ENCODE measurements around the gene CD9. TPM values are rescaled to one million over a fixed set of nuclear protein-coding genes. Genes with fewer than 3 reads are reported as not detected.
"Not testable (repeated sequence)": the region's sequence is repeated elsewhere in the genome, so short reads cannot be mapped to it uniquely, and the experiment has no call there.

CD9 gene
- total RNA-seq, 1 experiment from 2014 or later, result 164 TPM

DNA sequence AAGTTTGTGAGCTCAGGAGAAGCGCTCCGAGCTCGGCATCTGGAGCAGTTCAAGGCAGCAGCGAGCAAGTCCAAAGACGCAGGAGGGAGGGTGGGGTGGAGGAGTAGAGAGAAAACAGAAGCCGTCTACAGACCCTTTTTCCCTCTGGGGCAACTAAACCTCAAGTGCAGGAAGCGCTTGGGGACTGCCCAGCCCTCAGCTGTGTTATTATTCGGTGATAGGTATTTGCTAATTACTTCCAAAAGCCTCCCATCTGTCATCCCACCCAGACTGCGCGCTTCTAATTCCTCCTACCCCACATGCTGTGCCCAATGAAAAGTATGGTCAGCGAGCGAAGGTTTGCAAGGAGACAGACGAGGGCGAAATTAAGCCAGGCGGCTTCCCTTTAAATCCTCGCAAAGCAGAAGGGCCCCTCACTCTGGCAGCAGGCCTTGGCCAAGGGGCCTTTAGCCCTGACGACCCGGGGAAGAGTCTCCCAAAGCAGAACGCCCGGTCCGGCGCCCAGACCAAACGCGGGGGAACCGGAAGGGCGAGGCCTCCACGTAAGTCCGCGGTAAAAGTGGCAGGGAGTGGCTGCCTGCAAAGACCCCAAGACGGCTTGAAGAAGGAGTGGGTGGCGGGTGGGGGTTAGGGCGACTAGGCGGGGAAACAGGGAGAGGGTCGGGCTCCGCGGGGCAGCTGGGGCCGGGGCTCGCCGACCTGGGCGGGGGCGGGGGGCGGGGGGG is 507 bp upstream of the CD9 start:
- DNase-seq (ENCODE audit: low spot score), result no peak

DNA sequence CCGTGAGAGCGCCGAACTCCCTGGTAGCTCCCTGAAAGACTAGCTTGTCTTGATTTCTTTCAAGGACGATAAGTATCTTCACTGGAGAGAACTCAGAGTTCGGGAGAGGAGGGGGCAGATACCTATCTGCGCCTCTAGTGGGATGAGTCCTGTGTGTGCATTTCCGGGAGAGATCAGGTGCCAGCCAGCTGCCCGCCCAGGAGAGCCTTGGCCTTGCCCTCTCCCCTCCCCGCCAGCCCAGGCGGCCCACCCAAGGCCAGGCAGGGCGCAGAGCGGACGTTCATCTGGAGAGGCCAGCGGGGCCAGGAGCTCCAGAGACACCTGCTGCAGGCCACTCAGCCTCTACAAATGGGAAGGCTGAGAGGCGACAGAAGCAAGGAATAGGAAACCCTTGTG is 1.0 kb downstream of the CD9 start:
- DNase-seq (ENCODE audit: low spot score), result peak; percentile 83

DNA sequence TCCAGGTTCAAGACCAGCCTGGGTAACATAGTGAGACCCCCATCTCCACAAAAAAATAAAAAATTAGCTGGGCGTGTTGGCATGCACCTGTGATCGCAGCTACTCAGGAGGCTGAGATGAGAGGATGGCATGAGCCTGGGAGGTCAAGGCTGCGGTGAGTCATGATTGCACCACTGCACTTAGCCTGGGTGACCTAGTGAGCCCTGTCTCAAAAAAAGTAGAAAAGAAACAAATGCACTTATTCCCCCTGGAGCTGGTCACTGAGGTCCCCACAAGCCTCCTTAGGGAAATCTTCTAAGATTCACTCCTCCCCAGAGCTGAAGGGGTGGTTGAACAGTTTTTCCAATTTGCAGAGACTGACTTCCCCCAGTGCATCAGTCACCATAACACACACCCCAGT is 1.6 kb downstream of the CD9 start:
- DNase-seq (ENCODE audit: low spot score), result no peak

DNA sequence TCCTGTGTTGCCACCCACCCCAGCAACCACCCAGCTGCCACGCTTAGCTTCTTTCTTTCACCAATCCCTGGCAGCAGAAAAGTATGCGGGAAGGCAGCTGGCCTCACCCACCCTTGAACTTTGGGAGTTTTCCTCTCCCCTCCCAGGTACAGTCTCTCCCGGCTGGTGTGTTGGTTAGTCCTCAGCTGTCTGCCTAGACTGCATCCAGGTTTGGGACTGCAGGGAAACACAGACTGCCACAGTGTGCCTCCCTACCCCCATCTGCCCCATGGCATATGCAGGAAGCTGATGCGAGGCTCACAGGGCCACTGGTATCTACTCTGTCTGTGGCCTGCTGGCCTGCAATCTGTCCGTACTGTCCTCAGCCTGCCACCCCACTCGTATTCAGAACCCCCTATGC is 2.1 kb downstream of the CD9 start:
- no peak for DNase-seq (ENCODE audit: low spot score)

DNA sequence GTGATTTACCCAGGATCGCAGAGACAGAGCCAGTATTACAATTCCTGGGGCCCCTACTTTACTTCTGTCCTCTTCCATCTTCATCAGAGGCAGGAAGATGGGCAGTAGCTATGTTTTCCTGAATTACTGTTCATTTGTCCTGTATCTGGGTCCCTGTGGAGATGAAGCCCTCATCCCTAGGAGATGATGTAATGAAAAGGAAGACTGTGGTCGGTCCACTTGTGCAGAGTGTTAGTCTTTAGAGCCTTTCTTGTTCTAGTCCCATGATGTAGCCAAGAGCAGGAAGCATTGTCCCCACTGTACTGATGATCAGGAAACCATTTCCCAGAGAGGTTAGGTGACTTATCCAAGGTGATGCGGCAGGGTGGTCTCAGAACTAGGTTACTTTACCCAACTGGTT is 2.6 kb downstream of the CD9 start:
- no peak for DNase-seq (ENCODE audit: low spot score)

GRCh38 chr12:6203601-6204000 is 3.4 kb downstream of the CD9 start:
- no peak for DNase-seq (ENCODE audit: low spot score)

DNA sequence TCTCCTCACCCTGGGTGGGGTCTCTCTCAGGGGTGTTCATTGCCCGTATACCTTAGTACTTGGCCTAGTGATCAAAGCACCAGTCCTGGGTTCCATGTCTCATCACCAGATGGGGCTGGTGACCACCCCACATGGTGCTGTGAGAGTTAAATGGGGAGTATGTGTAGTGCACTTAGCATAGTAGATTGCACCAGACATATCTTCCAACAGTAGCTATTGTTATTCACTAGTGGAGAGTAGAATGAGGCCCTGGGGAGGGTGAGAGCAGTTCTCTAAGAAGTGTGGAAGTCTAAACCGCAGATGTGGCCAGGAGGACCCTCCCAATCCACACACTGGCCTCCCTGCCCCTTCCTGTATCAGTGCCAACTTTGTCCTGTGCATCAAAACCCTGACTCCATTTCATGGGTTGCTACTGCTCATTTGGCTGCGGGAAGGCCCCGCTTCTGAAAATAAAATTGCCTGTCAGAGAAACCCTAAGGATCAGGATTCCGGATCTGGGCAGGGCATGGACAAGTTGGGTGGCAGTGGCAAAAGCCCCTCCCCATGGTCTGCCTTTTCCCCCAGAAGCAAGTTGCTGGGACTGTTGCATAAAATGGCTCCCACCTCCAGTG is 4.4 kb downstream of the CD9 start:
- DNase-seq (ENCODE audit: low spot score), result no peak

DNA sequence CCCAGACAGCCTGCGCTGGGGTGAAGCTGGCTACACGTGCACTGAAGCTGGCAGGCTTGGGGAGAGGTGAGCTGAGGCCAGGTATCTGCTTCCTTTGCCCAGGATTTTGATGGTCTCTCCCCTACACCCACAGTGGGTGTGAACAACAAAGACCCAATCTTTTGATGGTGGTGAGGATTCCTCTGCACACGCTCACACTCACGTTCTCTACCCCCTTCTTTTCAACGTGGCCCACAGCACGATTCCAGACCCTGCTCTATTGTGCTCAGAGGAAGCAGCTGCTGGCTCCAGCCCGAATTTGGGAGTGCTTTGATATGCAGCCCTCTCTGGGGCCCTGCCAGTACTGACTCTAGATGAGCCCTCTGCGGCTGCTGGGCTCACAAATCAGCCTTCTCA is 4.9 kb downstream of the CD9 start:
- no peak for DNase-seq (ENCODE audit: low spot score)

GRCh38 chr12:6205761-6206160 is 5.6 kb downstream of the CD9 start:
- no peak for DNase-seq (ENCODE audit: low spot score)

GRCh38 chr12:6206327-6206726 is 6.1 kb downstream of the CD9 start:
- DNase-seq (ENCODE audit: low spot score), result no peak

- DNase-seq (ENCODE audit: low spot score), result no peak
These were observed 7.2 kb downstream of the CD9 start for GRCh38 chr12:6207259-6207925.

DNA sequence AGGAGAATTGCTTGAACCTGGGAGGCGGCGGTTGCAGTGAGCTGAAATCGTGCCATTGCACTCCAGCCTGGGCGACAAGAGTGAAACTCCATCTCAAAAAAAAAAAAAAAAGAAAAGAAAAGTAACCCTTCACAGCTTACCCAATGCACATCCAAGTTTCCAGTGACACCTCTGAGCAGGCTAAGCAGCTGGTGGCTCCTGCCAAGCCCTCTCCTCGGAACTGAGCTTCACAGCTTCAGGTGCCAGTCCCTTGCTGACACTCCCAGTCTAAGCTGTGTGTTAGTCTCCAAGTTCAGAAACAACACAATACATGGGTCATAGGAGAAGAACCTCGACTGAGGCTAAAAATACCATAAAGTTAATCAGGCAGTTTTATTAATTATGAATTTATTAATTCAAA is 7.9 kb downstream of the CD9 start:
- no peak for DNase-seq (ENCODE audit: low spot score)

DNA sequence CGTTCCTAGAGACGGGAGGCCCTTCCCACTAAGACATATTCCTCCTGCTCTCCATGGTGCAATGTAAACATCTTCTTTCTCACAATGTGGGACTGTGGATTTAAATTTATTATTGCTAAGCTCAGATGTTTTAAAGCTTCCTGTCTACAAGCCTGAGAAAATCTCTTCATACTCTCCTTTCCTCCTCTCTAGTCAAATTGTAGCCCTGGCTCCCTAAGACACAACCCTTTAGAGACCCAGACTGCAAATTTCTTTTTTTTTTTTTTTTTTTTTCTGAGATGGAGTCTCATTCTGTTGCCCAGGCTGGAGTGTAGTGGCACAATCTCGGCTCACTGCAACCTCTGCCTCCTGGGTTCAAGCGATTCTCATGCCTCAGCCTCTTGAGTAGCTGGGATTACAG is 9.2 kb downstream of the CD9 start:
- not testable (repeated sequence) for DNase-seq (ENCODE audit: low spot score)

DNA sequence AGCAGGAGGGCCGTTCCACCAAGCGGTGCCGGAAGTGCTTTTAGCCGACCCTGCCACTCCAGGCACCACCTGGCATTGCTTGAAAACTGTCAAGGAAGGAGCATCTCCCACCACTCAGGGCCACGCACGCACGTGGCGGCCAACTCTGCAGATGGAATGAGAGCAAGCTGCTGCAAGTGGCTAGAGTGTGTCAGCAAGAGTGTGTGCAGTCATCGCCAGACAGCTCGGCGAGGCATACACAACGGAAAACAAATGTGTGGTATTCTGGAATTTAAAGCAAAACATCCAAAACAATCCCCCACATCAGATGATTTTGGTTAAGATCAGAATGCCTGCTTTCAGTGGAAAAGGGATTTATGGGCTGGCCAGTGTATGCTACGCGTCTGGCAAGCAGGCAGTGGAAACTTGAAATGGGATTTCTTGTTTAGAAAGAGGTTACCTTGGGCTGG is 11.2 kb downstream of the CD9 start:
- DNase-seq (ENCODE audit: low spot score), result no peak

GRCh38 chr12:6212086-6212485 is 11.9 kb downstream of the CD9 start:
- no peak for DNase-seq (ENCODE audit: low spot score)

GRCh38 chr12:6213969-6214368 is 13.8 kb downstream of the CD9 start:
- DNase-seq (ENCODE audit: low spot score), result no peak

DNA sequence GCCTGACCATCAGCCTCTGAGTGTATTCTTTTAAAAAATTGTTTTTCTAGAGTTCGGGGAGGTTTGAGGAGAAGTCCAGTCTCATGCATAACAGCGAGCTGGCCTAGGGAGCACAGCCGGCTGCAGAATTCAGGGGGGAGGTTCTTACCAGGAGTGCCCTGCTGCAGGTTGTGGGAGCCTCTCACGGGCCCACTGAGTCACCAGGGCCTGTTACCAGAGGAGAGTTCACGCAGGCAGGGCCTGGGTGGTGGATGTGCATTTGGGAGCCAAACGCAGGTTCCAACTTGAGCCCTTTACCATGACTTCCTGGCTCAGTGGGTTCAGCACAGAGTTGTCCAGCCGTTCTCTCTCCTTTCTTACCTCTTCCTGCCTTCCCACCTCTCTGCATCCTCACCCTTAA is 14.4 kb downstream of the CD9 start:
- no peak for DNase-seq (ENCODE audit: low spot score)

- DNase-seq (ENCODE audit: low spot score), result peak; percentile 65
These were observed 15.1 kb downstream of the CD9 start for GRCh38 chr12:6215120-6215807.

DNA sequence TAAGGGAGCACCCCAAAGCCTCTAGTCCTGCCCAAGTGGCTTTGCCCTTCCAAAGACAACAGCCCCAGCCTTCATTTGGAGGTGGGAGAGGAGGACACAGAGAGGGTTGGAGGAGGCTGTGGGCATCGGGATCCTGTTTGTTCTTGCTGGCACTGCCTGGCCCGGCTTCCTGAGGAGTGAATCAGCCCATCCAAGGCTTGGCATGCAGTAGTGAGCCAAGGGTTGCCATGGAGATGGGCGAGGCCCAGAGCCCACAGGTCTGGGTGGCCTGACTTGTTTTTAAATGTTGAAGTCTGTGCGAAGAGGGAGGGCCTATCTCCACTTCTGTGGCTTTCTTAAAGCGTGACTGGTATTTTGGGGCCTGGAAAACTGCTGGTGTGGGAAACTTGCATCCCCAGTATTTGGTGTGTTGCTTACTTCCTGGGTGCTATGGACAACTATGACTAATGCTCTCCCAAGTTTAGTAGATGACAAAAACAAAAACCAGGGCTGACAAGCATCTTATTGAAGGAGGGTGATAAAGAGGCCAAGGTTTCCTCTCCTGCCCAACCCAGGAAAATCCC is 15.8 kb downstream of the CD9 start:
- DNase-seq (ENCODE audit: low spot score), result peak; percentile 99

GRCh38 chr12:6216581-6216980 is 16.4 kb downstream of the CD9 start:
- no peak for DNase-seq (ENCODE audit: low spot score)

GRCh38 chr12:6218347-6218925 is 18.2 kb downstream of the CD9 start:
- no peak for DNase-seq (ENCODE audit: low spot score)

DNA sequence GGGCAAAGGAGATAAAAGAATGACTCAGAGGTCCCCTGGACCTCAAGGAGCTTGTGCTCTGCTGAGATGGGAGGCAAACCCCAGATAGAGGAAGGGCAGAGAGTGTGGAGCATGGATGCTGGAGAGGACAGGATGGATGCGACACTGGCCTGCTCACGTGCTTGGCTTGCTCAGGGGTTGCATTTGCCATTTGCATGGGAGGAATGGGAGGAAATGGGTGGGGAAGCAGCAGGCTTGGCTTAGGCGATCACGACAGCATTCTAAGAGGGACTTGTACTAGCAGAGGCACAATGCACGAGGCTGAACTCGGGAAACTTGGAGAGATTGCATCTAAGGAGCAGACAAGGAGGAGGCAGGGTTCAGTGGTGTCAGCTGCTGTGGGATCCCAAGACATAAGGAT is 19.8 kb downstream of the CD9 start:
- DNase-seq (ENCODE audit: low spot score), result no peak

Measured in HT-29 (cell line).